H1 (cell line): ENCODE measurements around the gene CLEC4E. TPM values are rescaled to one million over a fixed set of nuclear protein-coding genes. Genes with fewer than 3 reads are reported as not detected.

Experiments
- CTCF ChIA-PET: fragments of 300-600 bp; sonication (Branson Sonifier 250); formaldehyde crosslinking; loops from one replicate; lab custom pipeline; 2021; ENCODE audit not compliant: partially characterized antibody; lab: Charles Lee
- POLR2A ChIA-PET: fragments of 300-600 bp; sonication (Branson Sonifier 250); formaldehyde crosslinking; loops from one replicate; lab custom pipeline; 2021; ENCODE audit warnings: inconsistent platforms; ENCODE audit not compliant: partially characterized antibody; lab: Charles Lee
- DNase-seq, 2 experiments: peaks; one replicate each; pipeline versions ENCODE4 v3.0.0 to v3.0.0-alpha.2; 2010 to 2022; ENCODE audit warnings: low spot score in 2 of 2, low read depth in 1 of 2, mixed read lengths in 1 of 2
- FAIRE-seq: peaks from 2 replicates; lab custom pipeline; 2011; peaks lifted over from hg19 to GRCh38; lab: Jason Lieb, UNC
- H2AFZ ChIP-seq: 2 replicates; pipeline ENCODE4 v1.8.1; 2012; ENCODE audit warnings: low read length, inconsistent platforms
- H2AK5ac ChIP-seq: 2 replicates; pipeline ENCODE4 v1.6.1; 2013; ENCODE audit warnings: low read depth, low read length
- H2BK120ac ChIP-seq: replicated peaks from 2 replicates; pipeline ENCODE3; 2013; ENCODE audit warnings: low read depth, low read length, inconsistent platforms
- H2BK12ac ChIP-seq: 2 replicates; pipeline ENCODE4 v1.6.1; 2013; ENCODE audit warnings: low read depth, low read length
- H2BK15ac ChIP-seq: 2 replicates; pipeline ENCODE4 v1.6.1; 2013; ENCODE audit warnings: low read length
- H2BK20ac ChIP-seq: 2 replicates; pipeline ENCODE4 v1.6.1; 2013; ENCODE audit warnings: low read length
- H2BK5ac ChIP-seq: 2 replicates; pipeline ENCODE4 v1.6.1; 2013; ENCODE audit warnings: low read depth, low read length
- H3K14ac ChIP-seq: 2 replicates; pipeline ENCODE4 v1.6.1; 2013; ENCODE audit warnings: inconsistent platforms; ENCODE audit not compliant: insufficient read length
- H3K18ac ChIP-seq: 2 replicates; pipeline ENCODE4 v1.6.1; 2013; ENCODE audit warnings: low read length; ENCODE audit errors: extremely low read depth
- H3K23ac ChIP-seq: 2 replicates; pipeline ENCODE4 v1.6.1; 2013; ENCODE audit warnings: inconsistent platforms; ENCODE audit not compliant: insufficient read length
- H3K23me2 ChIP-seq: 2 replicates; pipeline ENCODE4 v1.6.1; 2013; ENCODE audit warnings: low read depth, low read length
- H3K27ac ChIP-seq: 2 replicates; pipeline ENCODE4 v1.6.1; 2011; ENCODE audit warnings: low read depth, low read length, inconsistent platforms
- H3K27me3 ChIP-seq, 4 experiments: replicated peaks in 1 of 4; 1 replicate in 1 of 4; 2 replicates in 3 of 4; pipeline versions ENCODE4 v1.6.1 to v1.8.1; 2011 to 2013; ENCODE audit warnings: low read length in 3 of 4, mild to moderate bottlenecking in 3 of 4, inconsistent platforms in 2 of 4, mixed read lengths in 2 of 4, moderate library complexity in 1 of 4; ENCODE audit not compliant: control insufficient read depth in 3 of 4, insufficient read depth in 3 of 4; ENCODE audit errors: extremely low read depth in 1 of 4
- H3K36me3 ChIP-seq, 4 experiments: 2 replicates each; pipeline versions ENCODE4 v1.6.1 to v1.8.1; 2011 to 2013; ENCODE audit warnings: mild to moderate bottlenecking in 4 of 4, low read length in 3 of 4, moderate library complexity in 2 of 4, control low read depth in 1 of 4, inconsistent platforms in 1 of 4; ENCODE audit not compliant: insufficient read depth in 4 of 4, control insufficient read depth in 2 of 4
- H3K4ac ChIP-seq: replicated peaks from 2 replicates; pipeline ENCODE3; 2013; ENCODE audit warnings: low read length, low read depth, mixed read lengths, inconsistent platforms; ENCODE audit not compliant: insufficient read length
- H3K4me1 ChIP-seq, 4 experiments: replicated peaks in 1 of 4; 1 replicate in 1 of 4; 2 replicates in 3 of 4; pipeline versions ENCODE4 v1.6.1 to v1.8.1; 2011 to 2013; ENCODE audit warnings: low read length in 3 of 4, inconsistent platforms in 2 of 4, mixed read lengths in 1 of 4; ENCODE audit not compliant: insufficient read depth in 4 of 4, control insufficient read depth in 3 of 4
- H3K4me2 ChIP-seq, 2 experiments: 2 replicates each; pipeline versions ENCODE4 v1.6.1 to v1.8.1; 2011 to 2013; ENCODE audit warnings: low read depth in 2 of 2, low read length in 2 of 2, control low read depth in 1 of 2, inconsistent platforms in 1 of 2, mild to moderate bottlenecking in 1 of 2; ENCODE audit not compliant: insufficient read depth in 1 of 2
- H3K4me3 ChIP-seq, 4 experiments: fragments of 200-600, 300-600 bp in 1 of 4; sonication (generic), shearing (Covaris generic), sonication (Bioruptor Twin) in 1 of 4; 2 replicates each; pipeline versions ENCODE4 v1.5.1 to v1.8.1; 2011 to 2016; ENCODE audit warnings: low read length in 4 of 4, low read depth in 3 of 4, control low read depth in 2 of 4, inconsistent platforms in 2 of 4, mild to moderate bottlenecking in 2 of 4, mixed read lengths in 1 of 4, moderate library complexity in 1 of 4; ENCODE audit not compliant: insufficient read depth in 2 of 4; ENCODE audit errors: extremely low read depth in 1 of 4
- H3K56ac ChIP-seq: replicated peaks from 2 replicates; pipeline ENCODE3; 2013; ENCODE audit warnings: low read depth, mild to moderate bottlenecking, mixed read lengths, low read length, inconsistent platforms; ENCODE audit not compliant: insufficient read length
- H3K79me1 ChIP-seq: 2 replicates; pipeline ENCODE4 v1.6.1; 2013; ENCODE audit warnings: low read depth, low read length, control low read depth
- H3K79me2 ChIP-seq, 2 experiments: 2 replicates each; pipeline versions ENCODE4 v1.6.1 to v1.8.1; 2012 to 2013; ENCODE audit warnings: low read length in 2 of 2, mild to moderate bottlenecking in 2 of 2, inconsistent platforms in 1 of 2; ENCODE audit not compliant: insufficient read depth in 2 of 2, control insufficient read depth in 1 of 2
- H3K9ac ChIP-seq, 4 experiments: replicated peaks in 1 of 4; 1 replicate in 1 of 4; 2 replicates in 3 of 4; pipeline versions ENCODE4 v1.6.1 to v1.8.1; 2011 to 2013; ENCODE audit warnings: low read depth in 3 of 4, low read length in 3 of 4, control low read depth in 2 of 4, mild to moderate bottlenecking in 2 of 4, moderate library complexity in 2 of 4, inconsistent platforms in 1 of 4; ENCODE audit errors: extremely low read depth in 1 of 4
- H3K9me3 ChIP-seq, 2 experiments: 2 replicates each; pipeline versions ENCODE4 v1.6.1 to v1.8.1; 2012 to 2013; ENCODE audit warnings: mild to moderate bottlenecking in 2 of 2, moderate library complexity in 2 of 2, control low read depth in 1 of 2, inconsistent platforms in 1 of 2, low read depth in 1 of 2, low read length in 1 of 2, mixed read lengths in 1 of 2; ENCODE audit not compliant: insufficient read depth in 2 of 2
- H4K20me1 ChIP-seq, 2 experiments: replicated peaks in 1 of 2; 2 replicates each; pipeline versions ENCODE3 to v1.8.1; 2011 to 2013; ENCODE audit warnings: inconsistent platforms in 2 of 2, low read length in 2 of 2, mild to moderate bottlenecking in 1 of 2; ENCODE audit not compliant: insufficient read depth in 2 of 2, control insufficient read depth in 1 of 2
- H4K5ac ChIP-seq: 2 replicates; pipeline ENCODE4 v1.6.1; 2013; ENCODE audit warnings: low read length, low read depth, mixed read lengths, inconsistent platforms; ENCODE audit not compliant: insufficient read length
- H4K8ac ChIP-seq: 2 replicates; pipeline ENCODE4 v1.8.0; 2013; ENCODE audit warnings: mild to moderate bottlenecking, moderate library complexity, low read length, inconsistent platforms; ENCODE audit not compliant: insufficient read depth; ENCODE audit errors: extremely low read depth
- H4K91ac ChIP-seq: replicated peaks from 2 replicates; pipeline ENCODE3; 2013; ENCODE audit warnings: low read length, mixed read lengths, inconsistent platforms; ENCODE audit not compliant: insufficient read length
- ASH2L ChIP-seq: fragments of 200-600, 300-600 bp; sonication (generic); IDR thresholded peaks from one replicate; pipeline ENCODE4 v1.7.1; 2017; ENCODE audit warnings: low read length
- BRCA1 ChIP-seq: IDR thresholded peaks from 2 replicates; pipeline ENCODE4 v1.6.1; 2012; ENCODE audit warnings: low read depth, low read length, improper control_type of control experiment
- CBX5 ChIP-seq: fragments of 300-800, 300-1000 bp; sonication (generic); IDR thresholded peaks from 2 replicates; pipeline ENCODE4 v1.7.1; 2016; ENCODE audit warnings: antibody characterized with exemption, low read length, low read depth
- EGR1 ChIP-seq: IDR thresholded peaks from 2 replicates; pipeline ENCODE4 v1.6.1; 2011; ENCODE audit warnings: low read depth, low read length, borderline replicate concordance
- GTF2F1 ChIP-seq: IDR thresholded peaks from 2 replicates; pipeline ENCODE4 v1.6.1; 2012; ENCODE audit warnings: low read depth, low read length, improper control_type of control experiment, borderline replicate concordance
- HDAC6 ChIP-seq: IDR thresholded peaks from one replicate; pipeline ENCODE4 v1.7.1; 2012; ENCODE audit warnings: low read depth, mild to moderate bottlenecking, inconsistent platforms, low read length, moderate library complexity
- NRF1 ChIP-seq: IDR thresholded peaks from 2 replicates; pipeline ENCODE4 v1.6.1; 2011; ENCODE audit warnings: mild to moderate bottlenecking, low read depth, low read length, improper control_type of control experiment
- RFX5 ChIP-seq: IDR thresholded peaks from 2 replicates; pipeline ENCODE4 v1.6.1; 2011; ENCODE audit warnings: low read depth, low read length, improper control_type of control experiment, borderline replicate concordance
- SP2 ChIP-seq: IDR thresholded peaks from 2 replicates; pipeline ENCODE4 v1.6.1; 2012; ENCODE audit warnings: mild to moderate bottlenecking, low read length, inconsistent platforms
- SP4 ChIP-seq: IDR thresholded peaks from 2 replicates; pipeline ENCODE4 v1.6.1; 2012; ENCODE audit warnings: low read length, inconsistent platforms
- SUZ12 ChIP-seq: fragments of 200-600 bp; sonication (generic); IDR thresholded peaks from 2 replicates; pipeline ENCODE4 v1.6.1; 2012; ENCODE audit warnings: mild to moderate bottlenecking, inconsistent platforms, low read length, moderate library complexity, mixed read lengths
- TAF7 ChIP-seq: optimal IDR thresholded peaks from 2 replicates; pipeline ENCODE3; 2011; ENCODE audit warnings: low read depth, mild to moderate bottlenecking, inconsistent platforms, low read length, moderate library complexity, borderline replicate concordance
- TCF12 ChIP-seq: IDR thresholded peaks from 2 replicates; pipeline ENCODE4 v1.6.1; 2011; ENCODE audit warnings: low read depth, mild to moderate bottlenecking, low read length
- WGBS, 2 experiments: shearing (Covaris generic) in 1 of 2; methylation state at CpG; one replicate each; pipeline versions ENCODE4 v1.1.6 to v1.1.7; 2013 to 2015; ENCODE audit warnings: low lambda C conversion rate in 2 of 2, mixed read lengths in 2 of 2, inconsistent platforms in 1 of 2, low coverage in 1 of 2, missing lambda C conversion rate in 1 of 2; ENCODE audit not compliant: insufficient replicate concordance in 2 of 2, insufficient coverage in 1 of 2, insufficient read length in 1 of 2; ENCODE audit errors: extremely low coverage in 1 of 2, missing lambda C conversion rate in 1 of 2; 5-methylcytosine and 5-hydroxymethylcytosine counted together
- polyA plus RNA-seq, 7 experiments: library from polyadenylated mRNA; depleted of rRNA in 3 of 7; stranded (reverse) in 5 of 7; unstranded in 2 of 7; fragments of >200 nt in 5 of 7; fragments of 200-250 nt in 2 of 7; gene quantifications; 1 replicate in 5 of 7; 2 replicates in 1 of 7; 4 replicates in 1 of 7; pipeline versions ENCODE4 v1.2.1 to v1.2.3, GENCODE V29; 2011 to 2013; ENCODE audit warnings: missing spikeins in 2 of 7, mixed read lengths in 2 of 7
- total RNA-seq: library from RNA; stranded (reverse); fragmentation: NEBNext Ultra II Directional; extraction: Animal tissue kit (Norgen Biotek cat#: 25700); gene quantifications from 2 replicates; pipeline ENCODE4 v1.2.1, GENCODE V29; 2021

The CLEC4E gene
- total and polyA plus RNA-seq, 2 of the 8 experiments (the other 6 are each of a cell fraction or from before 2014, with no cell fraction given): 0.03 TPM; not detected in 1

DNA sequence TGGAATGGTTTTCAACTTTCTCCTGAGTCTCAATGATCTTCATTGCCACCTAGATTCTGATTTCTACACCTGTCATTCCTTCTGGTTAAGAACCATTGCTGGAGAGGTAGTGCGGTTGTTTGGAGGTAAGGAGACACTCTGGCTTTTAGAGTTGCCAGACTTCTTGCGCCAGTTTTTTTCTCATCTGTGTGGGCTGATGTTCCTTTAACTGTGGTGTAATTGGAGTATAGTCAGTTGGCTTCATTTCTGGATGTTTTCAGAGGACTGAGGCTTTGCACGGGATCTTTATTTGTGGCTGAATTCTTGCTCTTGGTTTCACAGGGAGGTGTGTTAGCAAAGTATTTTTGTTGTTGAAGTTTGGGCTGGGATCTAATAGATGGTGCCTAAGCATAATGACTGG is 33.1 kb downstream of the CLEC4E start:
- Histone ChIP-seq H3K79me2 (no peaks in the 10 kb centered on the region), H4K91ac (no peak overlapping the region), H3K9me3 (no peaks in the 10 kb centered on the region), H3K18ac (peak overlapping the region; percentile 60), H3K4me1 (peaks cover 0 to 17% (median 11%) of the 10 kb centered on the region in 4 experiments; a peak in 6 of 7 replicates), H3K4ac (no peak overlapping the region), H3K23me2 (no peaks in the 10 kb centered on the region), H2AFZ (peak overlapping the region; percentile 82; the same call in 1 of the 2 replicates), H2BK20ac (no peak overlapping the region), H3K14ac (no peak overlapping the region), H3K27me3 (no peaks in the 10 kb centered on the region), H3K36me3 (no peaks in the 10 kb centered on the region), H3K56ac (no peak overlapping the region), H3K27ac (no peak overlapping the region), H2BK12ac (0 out of 2 replicates have a peak overlapping the region, but pooled peaks have one; percentile 78), H2AK5ac (no peak overlapping the region), H3K79me1 (no peaks in the 10 kb centered on the region), H2BK15ac (peak overlapping the region; percentile 89; the same call in 1 of the 2 replicates), H3K23ac (no peak overlapping the region), H3K4me2 (no peak overlapping the region; a peak in 1 of 4 replicates), H3K4me3 (no peak overlapping the region), H3K9ac (no peak overlapping the region), H4K5ac (no peak overlapping the region), H2BK5ac (no peak overlapping the region), H4K20me1 (no peaks in the 10 kb centered on the region), H4K8ac (no peak overlapping the region), H2BK120ac (no peak overlapping the region)
- WGBS, 2 experiments: 94% methylated on average over 3 of the region's 3 CpGs; no CpG with 5 or more reads in 1 of the 2 experiments
- FAIRE-seq: no peak
- ChIA-PET POLR2A (no interaction called here), CTCF (no interaction called here)
- no peak for DNase-seq
- TF ChIP-seq GTF2F1 (no peak), BRCA1 (no peak), ASH2L (no peak), NRF1 (no peak), CBX5 (no peak), TCF12 (no peak), SP2 (no peak), HDAC6 (no peak), TAF7 (no peak), SUZ12 (no peak), EGR1 (no peak), SP4 (no peak), RFX5 (no peak)
